IgD-negative memory B cell (primary cell): ENCODE measurements around the gene CPAMD8. TPM values are rescaled to one million over a fixed set of nuclear protein-coding genes. Genes with fewer than 3 reads are reported as not detected.
"Not testable (repeated sequence)": the region's sequence is repeated elsewhere in the genome, so short reads cannot be mapped to it uniquely, and the experiment has no call there.

ENCODE experiments used
- H3K27ac Mint-ChIP-seq, 3 donors: one replicate each; pipeline ENCODE4 v1.8.0; 2020 to 2022; ENCODE audit warnings: mild to moderate bottlenecking in 3 of 3, mixed read lengths in 3 of 3, moderate library complexity in 1 of 3
- H3K27me3 Mint-ChIP-seq: one replicate; pipeline ENCODE4 v1.8.0; 2021; ENCODE audit warnings: mixed read lengths
- H3K36me3 Mint-ChIP-seq: one replicate; pipeline ENCODE4 v1.8.0; 2020; ENCODE audit warnings: mild to moderate bottlenecking, mixed read lengths
- H3K4me1 Mint-ChIP-seq, 3 donors: one replicate each; pipeline ENCODE4 v1.8.0; 2020 to 2022; ENCODE audit warnings: mixed read lengths in 3 of 3, mild to moderate bottlenecking in 1 of 3
- H3K4me3 Mint-ChIP-seq, 4 donors: one replicate each; pipeline ENCODE4 v1.8.0; 2020 to 2022; ENCODE audit warnings: mild to moderate bottlenecking in 4 of 4, mixed read lengths in 4 of 4, moderate library complexity in 3 of 4
- H3K9me3 Mint-ChIP-seq, 3 donors: one replicate each; pipeline ENCODE4 v1.8.0; 2020 to 2021; ENCODE audit warnings: mixed read lengths in 3 of 3, mild to moderate bottlenecking in 1 of 3
- polyA plus RNA-seq: library from polyadenylated mRNA; unstranded; fragments of 300-500 nt; fragmentation: Illumina TruSeq; gene quantifications from one replicate; pipeline ENCODE4 v1.2.3, GENCODE V29; 2021

Gene CPAMD8
- polyA plus RNA-seq, 1 donor from 2014 or later: 5.1 TPM

GRCh38 chr19:17002455-17002854 lies 24.2 kb downstream of the CPAMD8 start:
- peak overlapping the region in 1 of 4 donors; percentile 81 for H3K4me3 Mint-ChIP-seq
- H3K27me3 Mint-ChIP-seq: peaks cover 4% of the 10 kb centered on the region
- no peaks in the 10 kb centered on the region for H3K36me3 Mint-ChIP-seq
- peaks cover 4 to 9% (median 4%) of the 10 kb centered on the region in 3 donors for H3K9me3 Mint-ChIP-seq
- no peak overlapping the region for H3K27ac Mint-ChIP-seq
- H3K4me1 Mint-ChIP-seq: peaks cover 2 to 16% (median 4%) of the 10 kb centered on the region in 3 donors

- Mint-ChIP-seq H3K27ac (peak overlapping the region in 2 of 3 donors; percentile 25 to 39), H3K4me3 (peak overlapping the region in 2 of 4 donors; percentile 12 to 81), H3K9me3 (peaks cover 4 to 9% (median 4%) of the 10 kb centered on the region in 3 donors), H3K36me3 (no peaks in the 10 kb centered on the region), H3K4me1 (peaks cover 2 to 16% (median 4%) of the 10 kb centered on the region in 3 donors), H3K27me3 (peaks cover 5% of the 10 kb centered on the region)
These were observed 24.9 kb downstream of the CPAMD8 start for GRCh38 chr19:17001603-17002183.

- Mint-ChIP-seq H3K27me3 (peaks cover 7% of the 10 kb centered on the region), H3K4me3 (no peak overlapping the region), H3K27ac (peak overlapping the region in 1 of 3 donors; percentile 74)
These were observed 27.9 kb downstream of the CPAMD8 start for GRCh38 chr19:16998635-16999194.

GRCh38 chr19:16996838-16997490 lies 29.6 kb downstream of the CPAMD8 start:
- not testable (repeated sequence) for H3K27me3 Mint-ChIP-seq, H3K36me3 Mint-ChIP-seq, H3K27ac Mint-ChIP-seq, H3K4me3 Mint-ChIP-seq
- Mint-ChIP-seq H3K4me1 (peaks cover 2 to 11% (median 4%) of the 10 kb centered on the region in 3 donors), H3K9me3 (peaks cover 4 to 10% (median 9%) of the 10 kb centered on the region in 3 donors)

More at GRCh38 chr19:16998635-16999194, 27.9 kb downstream of the CPAMD8 start:
- peaks cover 2 to 16% (median 4%) of the 10 kb centered on the region in 3 donors for H3K4me1 Mint-ChIP-seq
- H3K36me3 Mint-ChIP-seq: no peaks in the 10 kb centered on the region
- H3K9me3 Mint-ChIP-seq: peaks cover 4 to 9% (median 6%) of the 10 kb centered on the region in 3 donors

DNA sequence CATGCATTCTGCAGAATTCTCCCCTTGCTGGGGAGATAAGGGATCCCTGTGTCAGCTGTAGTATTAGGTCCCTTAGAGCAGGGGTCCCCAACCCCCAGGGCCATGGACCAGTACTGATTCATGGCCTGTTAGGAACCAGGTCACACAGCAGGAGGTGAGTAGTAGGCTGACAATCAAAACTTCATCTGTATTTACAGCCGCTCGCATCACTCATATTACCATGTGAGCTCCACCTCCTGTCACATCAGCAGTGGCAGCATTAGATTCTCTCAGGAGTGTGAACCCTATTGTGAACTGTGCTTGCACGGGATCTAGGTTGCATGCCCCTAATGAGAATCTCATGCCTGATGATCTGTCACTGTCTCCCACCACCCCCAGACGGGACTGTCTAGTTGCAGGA lies 37.9 kb downstream of the CPAMD8 start:
- Mint-ChIP-seq H3K4me3 (no peak overlapping the region), H3K27me3 (peaks cover 6% of the 10 kb centered on the region), H3K27ac (no peak overlapping the region), H3K4me1 (no peaks in the 10 kb centered on the region), H3K36me3 (no peaks in the 10 kb centered on the region), H3K9me3 (peaks cover 3 to 20% (median 4%) of the 10 kb centered on the region in 3 donors)

DNA sequence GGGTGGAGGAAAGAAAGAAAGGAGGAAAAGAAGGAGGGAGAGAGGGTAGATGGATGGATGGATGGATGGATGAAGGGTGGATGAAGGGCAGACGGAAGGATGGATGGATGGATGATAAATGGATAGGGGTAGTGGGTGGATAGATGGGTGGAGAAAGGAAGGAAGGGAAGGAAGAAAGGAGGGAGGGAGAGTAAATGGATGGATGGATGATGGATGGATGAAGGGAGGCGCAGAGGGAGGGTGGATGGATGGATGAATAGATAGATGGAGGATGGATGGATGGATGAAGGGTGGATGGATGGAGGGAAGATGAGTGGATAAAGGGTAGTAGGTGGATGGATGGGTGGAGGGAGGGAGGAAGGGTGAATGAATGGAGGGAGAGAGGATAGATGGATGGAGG lies 41.2 kb downstream of the CPAMD8 start:
- no peak overlapping the region for H3K27ac Mint-ChIP-seq
- H3K4me3 Mint-ChIP-seq: no peak overlapping the region
- H3K4me1 Mint-ChIP-seq: no peaks in the 10 kb centered on the region
- H3K36me3 Mint-ChIP-seq: no peaks in the 10 kb centered on the region
- H3K9me3 Mint-ChIP-seq: peaks cover 3 to 14% (median 8%) of the 10 kb centered on the region in 3 donors
- peaks cover 6% of the 10 kb centered on the region for H3K27me3 Mint-ChIP-seq

DNA sequence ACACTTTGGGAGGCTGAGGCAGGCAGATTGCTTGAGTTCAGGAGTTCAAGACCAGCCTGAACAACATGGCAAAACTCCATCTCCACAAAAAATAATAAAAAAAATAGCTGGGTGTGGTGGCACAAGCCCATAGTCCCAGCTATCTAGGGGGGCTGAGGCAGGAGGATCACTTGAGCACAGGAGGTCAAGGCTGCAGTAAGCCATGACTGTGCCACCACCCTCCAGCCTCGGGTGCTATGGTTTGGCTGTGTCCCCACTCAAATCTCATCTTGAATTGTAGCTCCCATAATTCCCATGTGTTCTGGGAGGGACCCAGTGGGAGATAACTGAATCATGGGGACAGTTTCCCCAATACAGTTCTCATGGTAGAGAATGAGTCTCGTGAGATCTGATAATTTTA lies 44.0 kb downstream of the CPAMD8 start:
- not testable (repeated sequence) for H3K4me3 Mint-ChIP-seq, H3K27me3 Mint-ChIP-seq, H3K36me3 Mint-ChIP-seq, H3K4me1 Mint-ChIP-seq, H3K27ac Mint-ChIP-seq
- H3K9me3 Mint-ChIP-seq: peaks cover 7 to 18% (median 16%) of the 10 kb centered on the region in 3 donors

DNA sequence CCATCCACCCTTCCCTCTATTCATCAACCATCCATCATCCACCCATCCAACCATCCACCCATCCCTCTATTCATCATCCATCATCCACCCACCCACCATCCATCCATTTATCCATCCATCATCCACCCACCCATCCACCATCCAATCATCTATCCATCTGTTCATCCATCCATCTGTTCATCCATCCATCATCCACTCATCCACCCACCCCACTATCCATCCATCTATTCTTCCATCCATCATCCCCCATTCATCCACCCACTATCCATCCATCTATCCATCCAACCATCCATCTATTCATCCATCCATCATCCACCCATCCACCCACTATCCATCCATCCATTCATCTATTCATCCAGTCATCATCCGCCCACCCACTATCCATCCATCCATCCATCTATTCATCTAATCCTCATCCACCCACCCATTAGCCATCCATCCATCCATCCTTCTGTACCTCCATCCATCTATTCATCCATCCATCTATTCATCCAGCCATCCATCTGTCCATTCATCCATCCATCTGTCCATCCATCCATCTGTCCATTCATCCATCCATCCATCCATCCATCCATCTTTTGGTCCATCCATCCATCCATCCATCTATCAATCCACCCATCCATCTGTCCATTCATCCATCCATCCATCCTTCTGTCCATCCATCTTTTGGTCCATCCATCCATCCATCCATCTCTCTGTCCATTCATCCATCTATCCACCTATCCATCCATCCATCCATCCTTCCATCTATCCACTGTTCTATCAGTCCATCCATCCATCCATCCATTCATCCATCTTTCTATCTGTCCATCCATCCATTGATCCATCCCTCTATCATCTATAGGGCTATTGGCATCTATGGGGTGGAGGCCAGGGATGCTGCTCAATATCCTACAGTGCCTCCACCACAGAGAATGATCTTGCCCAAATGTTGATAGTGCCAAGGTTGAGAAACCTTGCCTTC lies 47.5 kb downstream of the CPAMD8 start:
- Mint-ChIP-seq H3K36me3 (peaks cover 2% of the 10 kb centered on the region), H3K27ac (no peak overlapping the region), H3K27me3 (peaks cover 3% of the 10 kb centered on the region), H3K4me1 (no peaks in the 10 kb centered on the region), H3K9me3 (peaks cover 4 to 16% (median 13%) of the 10 kb centered on the region in 3 donors), H3K4me3 (no peak overlapping the region)

DNA sequence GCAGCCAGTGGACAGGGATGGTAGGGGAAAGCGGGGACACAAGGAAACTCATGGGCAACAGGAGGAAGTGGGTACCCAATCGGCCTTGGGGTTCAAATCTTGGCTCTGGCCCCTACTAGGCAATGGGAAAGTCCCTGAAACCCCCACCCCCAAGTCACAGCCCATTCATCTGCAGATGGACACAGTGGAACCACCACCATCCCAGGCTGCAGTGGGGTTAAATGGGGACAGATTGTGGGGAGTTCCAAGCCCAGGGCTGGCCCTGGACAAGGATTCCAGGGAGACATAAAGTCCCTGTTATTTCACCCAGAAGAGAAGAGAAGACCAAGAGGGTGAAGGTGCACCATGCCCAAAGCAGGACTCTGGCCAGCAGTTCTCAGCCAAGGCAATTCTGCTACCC lies 48.5 kb downstream of the CPAMD8 start:
- H3K4me1 Mint-ChIP-seq: no peaks in the 10 kb centered on the region
- H3K27ac Mint-ChIP-seq: no peak overlapping the region
- H3K4me3 Mint-ChIP-seq: no peak overlapping the region
- H3K36me3 Mint-ChIP-seq: peaks cover 2% of the 10 kb centered on the region
- H3K9me3 Mint-ChIP-seq: peaks cover 4 to 9% (median 8%) of the 10 kb centered on the region in 3 donors
- H3K27me3 Mint-ChIP-seq: peaks cover 3% of the 10 kb centered on the region

DNA sequence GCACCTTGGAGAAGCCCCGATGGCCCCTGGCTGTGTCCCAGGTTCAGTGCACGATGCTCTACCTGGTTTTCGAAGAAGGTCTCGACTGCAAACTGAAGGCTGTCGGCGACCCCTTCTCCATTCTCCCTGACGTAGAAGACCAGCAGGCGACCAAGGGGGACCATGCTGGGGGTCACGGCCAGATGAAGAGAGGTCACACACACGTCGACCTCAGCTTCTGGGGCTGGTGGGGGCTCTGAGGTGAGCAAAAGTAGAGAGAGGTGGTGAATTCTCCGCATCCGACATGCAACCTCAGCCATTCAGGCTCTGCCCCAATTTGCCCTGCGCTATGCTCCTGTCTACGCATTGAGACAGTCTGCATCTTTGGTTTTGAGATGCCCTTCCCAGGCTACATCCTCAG lies 49.3 kb downstream of the CPAMD8 start:
- Mint-ChIP-seq H3K27me3 (peaks cover 5% of the 10 kb centered on the region), H3K27ac (peak overlapping the region in 1 of 3 donors; percentile 3), H3K36me3 (peaks cover 2% of the 10 kb centered on the region), H3K4me3 (no peak overlapping the region), H3K4me1 (no peaks in the 10 kb centered on the region), H3K9me3 (peaks cover 4 to 9% (median 8%) of the 10 kb centered on the region in 3 donors)

GRCh38 chr19:16976446-16976845 lies 50.2 kb downstream of the CPAMD8 start:
- Mint-ChIP-seq H3K36me3 (peaks cover 2% of the 10 kb centered on the region), H3K9me3 (peaks cover 4 to 9% (median 8%) of the 10 kb centered on the region in 3 donors), H3K4me1 (no peaks in the 10 kb centered on the region), H3K27me3 (peaks cover 5% of the 10 kb centered on the region), H3K27ac (no peak overlapping the region), H3K4me3 (no peak overlapping the region)

DNA sequence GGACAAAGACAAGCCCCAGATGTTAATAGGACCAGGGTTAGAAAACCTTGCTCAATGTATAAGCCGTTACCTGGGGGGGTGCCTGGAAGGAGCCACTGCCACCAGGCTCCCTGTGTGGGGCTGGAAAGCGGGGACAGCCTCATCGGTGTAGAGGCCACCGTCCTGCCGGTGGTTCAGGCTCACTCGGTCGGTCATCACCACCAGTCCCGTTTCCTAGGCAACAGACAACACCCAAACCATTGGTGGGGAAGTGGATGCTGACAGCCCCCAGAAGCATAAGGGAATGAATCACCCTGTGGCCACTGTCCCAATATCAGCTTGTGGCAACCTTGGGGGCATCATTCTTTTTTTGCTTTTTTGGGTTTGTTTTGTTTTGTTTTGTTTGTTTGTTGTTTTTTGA lies 55.8 kb downstream of the CPAMD8 start:
- no peak overlapping the region for H3K4me3 Mint-ChIP-seq
- peaks cover 4 to 16% (median 4%) of the 10 kb centered on the region in 3 donors for H3K9me3 Mint-ChIP-seq
- H3K36me3 Mint-ChIP-seq: peaks cover 2% of the 10 kb centered on the region
- peaks cover 1% of the 10 kb centered on the region for H3K27me3 Mint-ChIP-seq
- H3K4me1 Mint-ChIP-seq: no peaks in the 10 kb centered on the region
- no peak overlapping the region for H3K27ac Mint-ChIP-seq

DNA sequence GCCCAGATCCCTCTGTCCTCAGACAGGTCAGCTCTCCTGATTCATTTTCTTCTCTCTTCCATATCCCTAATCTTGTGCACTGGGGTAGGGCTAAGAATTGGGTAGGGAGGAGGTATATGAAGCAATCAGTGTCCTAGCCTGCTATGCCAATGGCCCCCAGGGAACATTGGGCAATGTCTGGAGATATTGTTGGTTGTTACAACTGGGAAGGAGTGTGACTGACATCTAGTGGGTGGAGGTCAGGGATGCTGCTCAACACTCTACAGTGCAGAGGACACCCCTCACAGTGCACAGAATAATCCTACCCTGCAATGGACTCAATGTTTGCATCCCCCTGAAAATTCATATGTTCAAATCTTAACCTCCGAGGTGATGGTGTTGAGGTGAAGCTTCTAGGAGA lies 57.5 kb downstream of the CPAMD8 start:
- Mint-ChIP-seq H3K27ac (peak overlapping the region in 1 of 3 donors; percentile 19), H3K9me3 (peaks cover 4 to 18% (median 6%) of the 10 kb centered on the region in 3 donors), H3K4me3 (no peak overlapping the region), H3K4me1 (no peaks in the 10 kb centered on the region), H3K27me3 (peaks cover 5% of the 10 kb centered on the region), H3K36me3 (peaks cover 5% of the 10 kb centered on the region)

DNA sequence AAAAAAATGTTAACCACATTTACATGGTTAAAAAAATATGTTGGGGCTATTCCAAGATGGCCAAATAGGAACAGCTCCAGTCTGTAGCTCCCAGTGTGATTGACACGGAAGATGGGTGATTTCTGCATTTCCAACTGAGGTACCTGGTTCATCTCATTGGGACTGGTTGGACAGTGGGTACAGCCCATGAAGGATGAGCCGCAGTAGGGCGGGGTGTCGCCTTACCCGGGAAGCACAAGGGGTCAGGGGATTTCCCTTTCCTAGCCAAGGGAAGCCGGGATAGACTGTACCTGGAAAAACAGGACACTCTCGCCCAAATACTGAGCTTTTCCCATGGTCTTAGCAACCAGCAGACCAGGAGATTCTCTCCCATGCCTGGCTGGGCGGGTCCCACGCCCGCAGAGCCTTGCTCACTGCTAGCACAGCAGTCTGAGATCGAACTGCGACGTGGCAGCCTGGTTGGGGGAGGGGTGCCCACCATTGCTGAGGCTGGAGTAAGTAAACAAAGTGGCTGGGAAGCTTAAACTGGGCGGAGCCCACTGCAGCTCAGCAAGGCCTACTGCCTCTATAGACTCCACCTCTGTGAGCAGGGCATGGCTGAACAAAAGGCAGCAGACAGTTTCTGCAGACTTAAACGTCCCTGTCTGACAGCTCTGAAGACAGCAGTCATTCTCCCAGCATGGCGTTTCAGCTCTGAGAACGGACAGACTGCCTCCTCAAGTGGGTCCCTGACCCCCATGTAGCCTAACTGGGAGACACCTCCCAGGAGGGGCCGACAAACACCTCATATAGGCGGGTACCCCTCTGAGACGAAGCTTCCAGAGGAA lies 65.4 kb downstream of the CPAMD8 start:
- Mint-ChIP-seq H3K27me3 (peaks cover 39% of the 10 kb centered on the region), H3K9me3 (peaks cover 2 to 14% (median 5%) of the 10 kb centered on the region in 3 donors)
- not testable (repeated sequence) for H3K27ac Mint-ChIP-seq, H3K4me3 Mint-ChIP-seq, H3K4me1 Mint-ChIP-seq, H3K36me3 Mint-ChIP-seq
